AG09309 (cell line): ENCODE data around the gene GRK2.

ENCODE experiments used
- DNase-seq: peaks from one replicate; pipeline ENCODE4 v3.0.0-alpha.2; 2010; ENCODE audit warnings: low read depth
- H3K4me3 ChIP-seq: 2 replicates; pipeline ENCODE4 v1.5.1; 2011; ENCODE audit warnings: mild to moderate bottlenecking, low read depth, low read length, moderate library complexity; ENCODE audit not compliant: control insufficient read depth
- CTCF ChIP-seq: IDR thresholded peaks from 2 replicates; pipeline ENCODE4 v1.5.1; 2011; ENCODE audit warnings: mild to moderate bottlenecking, low read depth, low read length, inconsistent platforms; ENCODE audit not compliant: insufficient read depth, control insufficient read depth; ENCODE audit errors: missing control alignments

The GRK2 gene

GRCh38 chr11:67306769-67307544, 40.7 kb downstream of the GRK2 start:
- H3K4me3 ChIP-seq: no peak overlapping the region
- DNase-seq: no peak
- no peak for TF ChIP-seq CTCF

GRCh38 chr11:67307545-67308001, 41.3 kb downstream of the GRK2 start:
- no peak for TF ChIP-seq CTCF
- no peak for DNase-seq
- H3K4me3 ChIP-seq: no peak overlapping the region

- DNase-seq: no peak
- TF ChIP-seq CTCF: no peak
- H3K4me3 ChIP-seq: no peak overlapping the region
These were observed 42.0 kb downstream of the GRK2 start for GRCh38 chr11:67308031-67308866.

- no peak for DNase-seq
These were observed 42.9 kb downstream of the GRK2 start for GRCh38 chr11:67309166-67309565.

GRCh38 chr11:67309661-67310061, 43.4 kb downstream of the GRK2 start:
- no peak for DNase-seq
- no peak overlapping the region for H3K4me3 ChIP-seq
- TF ChIP-seq CTCF: no peak

More at GRCh38 chr11:67309166-67309565, 42.9 kb downstream of the GRK2 start:
- TF ChIP-seq CTCF: no peak
- H3K4me3 ChIP-seq: no peak overlapping the region

- no peak for DNase-seq
- H3K4me3 ChIP-seq: no peak overlapping the region
- TF ChIP-seq CTCF: no peak
These were observed 44.2 kb downstream of the GRK2 start for GRCh38 chr11:67310246-67311050.
